GM21717 (cell line): ENCODE measurements around the gene MCHR1.
"Not testable (repeated sequence)": the region's sequence is repeated elsewhere in the genome, so short reads cannot be mapped to it uniquely, and the experiment has no call there.

ENCODE experiments used
- ATAC-seq: cut with Tn5 transposase; IDR thresholded peaks from one replicate; pipeline ENCODE4 v1.9.1; 2021; ENCODE audit warnings: mild to moderate bottlenecking, moderate library complexity; ENCODE audit not compliant: unreplicated experiment

MCHR1 gene

DNA sequence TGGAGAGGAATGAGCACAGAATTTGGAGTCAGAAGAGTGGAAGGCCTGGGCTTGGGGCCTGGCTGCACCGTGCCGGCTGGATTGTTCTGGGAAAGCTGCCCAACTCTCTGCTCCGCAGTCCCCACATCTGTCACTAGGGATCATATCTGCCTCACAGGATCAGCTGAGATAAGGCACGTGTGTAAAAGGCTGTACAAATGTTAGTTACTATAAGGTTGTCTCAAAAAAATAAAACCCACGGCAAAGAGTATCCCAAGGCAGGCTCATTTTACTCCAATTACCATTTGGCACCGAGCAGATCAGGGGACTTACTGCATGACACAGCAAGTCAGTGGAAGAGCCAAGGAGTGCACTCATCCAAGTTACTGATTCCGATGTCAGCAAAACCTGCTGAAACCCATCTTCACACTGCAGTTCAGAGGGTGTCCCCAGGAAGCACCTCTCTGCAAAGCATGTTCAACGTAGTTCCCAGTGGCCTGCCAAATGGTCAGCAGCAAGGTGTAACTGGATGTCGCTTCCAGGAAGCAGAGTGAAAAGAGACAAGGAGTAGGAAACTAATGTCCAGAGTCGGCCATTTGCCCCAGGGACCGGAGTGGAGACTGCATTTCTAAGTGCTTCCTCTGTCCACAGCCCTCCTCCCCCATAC lies 24.6 kb upstream of the MCHR1 start:
- no peak for ATAC-seq

DNA sequence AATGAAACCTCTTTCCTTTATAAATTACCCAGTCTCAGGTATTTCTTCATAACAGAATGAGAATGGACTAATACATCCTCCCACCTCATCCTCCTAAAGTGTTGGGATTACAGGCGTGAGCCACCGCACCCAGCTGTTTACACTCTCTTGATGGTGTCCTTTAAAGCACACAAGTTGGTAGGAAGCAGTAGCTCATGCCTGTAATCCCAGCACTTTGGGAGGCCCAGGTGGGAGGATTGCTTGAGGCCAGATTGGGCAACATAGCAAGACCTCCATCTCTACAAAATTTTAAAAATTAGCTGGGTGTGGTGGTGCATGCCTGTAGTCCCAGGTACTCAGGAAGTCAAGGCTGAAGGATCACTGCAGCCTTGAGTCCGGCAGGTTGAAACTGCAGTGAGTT lies 23.3 kb upstream of the MCHR1 start:
- not testable (repeated sequence) for ATAC-seq

DNA sequence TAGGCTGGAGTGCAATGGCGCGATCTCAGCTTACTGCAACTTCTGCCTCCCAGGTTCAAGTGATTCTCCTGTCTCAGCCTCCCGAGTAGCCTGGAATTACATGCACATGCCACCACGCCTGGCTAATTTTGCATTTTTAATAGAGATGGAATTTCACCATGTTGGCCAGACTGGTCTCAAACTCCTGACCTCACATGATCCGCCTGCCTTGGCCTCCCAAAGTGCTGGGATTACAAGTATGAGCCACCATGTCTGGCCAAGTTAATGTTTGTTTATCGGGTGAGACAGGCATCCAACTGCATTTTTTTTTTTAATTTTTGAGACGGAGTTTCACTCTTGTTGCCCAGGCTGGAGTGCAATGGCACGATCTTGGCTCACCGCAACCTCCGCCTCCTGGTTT lies 22.6 kb upstream of the MCHR1 start:
- ATAC-seq = not testable (repeated sequence)

DNA sequence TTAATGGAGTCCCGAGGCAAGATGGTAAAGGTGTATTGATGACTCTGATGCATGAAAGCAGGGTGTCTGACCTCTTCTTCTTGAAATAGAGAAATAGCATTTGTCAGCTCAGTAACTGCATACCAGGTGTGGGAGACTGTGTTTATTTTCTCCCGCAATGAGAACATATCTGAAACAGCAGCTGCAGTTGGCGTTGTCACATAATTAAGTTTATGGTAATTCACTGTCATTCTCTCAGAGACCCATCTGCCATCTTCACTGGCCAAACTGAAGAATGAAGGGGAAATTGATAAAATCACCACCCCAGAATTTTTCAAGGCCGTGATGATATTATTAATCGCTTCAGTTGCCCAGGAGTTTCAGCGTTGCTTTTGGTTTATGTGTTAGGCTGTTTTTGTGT lies 20.1 kb upstream of the MCHR1 start:
- ATAC-seq = no peak

DNA sequence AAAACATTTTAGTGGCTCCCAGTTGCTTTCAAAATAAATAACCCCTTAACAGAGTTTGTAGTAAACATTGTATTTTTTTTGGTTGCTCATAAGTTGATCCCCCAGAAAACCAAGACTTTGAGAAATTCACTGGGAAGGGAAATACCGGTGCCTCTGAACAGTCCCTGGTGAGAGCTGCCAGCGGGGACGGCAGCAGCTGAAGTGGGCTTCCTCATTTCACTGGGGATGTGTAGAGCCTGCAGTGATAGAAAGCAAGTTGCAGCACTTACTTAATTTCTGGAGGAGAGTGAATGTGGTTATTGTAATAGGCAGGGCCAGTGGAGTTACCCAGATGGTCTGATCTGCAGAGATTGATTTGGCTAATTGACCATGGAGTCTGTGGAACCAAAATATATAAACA lies 18.6 kb upstream of the MCHR1 start:
- no peak for ATAC-seq

DNA sequence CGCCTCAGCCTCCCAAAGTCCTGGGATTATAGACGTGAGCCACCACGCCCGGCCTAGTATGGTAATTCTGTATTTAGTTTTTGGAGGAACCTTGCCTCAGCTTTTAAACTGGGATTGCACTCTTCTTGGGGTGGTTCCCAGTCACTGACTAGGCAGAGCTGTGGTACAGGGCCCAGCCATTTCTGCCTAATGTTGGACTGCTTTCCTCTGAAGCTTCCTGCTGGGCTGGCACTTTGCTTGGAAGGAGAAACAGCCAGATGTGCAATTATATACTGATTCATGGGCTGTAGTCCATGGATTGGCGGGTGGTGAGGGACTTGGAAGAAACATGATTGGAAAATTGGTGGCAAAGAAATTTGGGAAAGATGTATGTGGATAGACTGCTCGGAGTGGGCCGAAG lies 17.6 kb upstream of the MCHR1 start:
- ATAC-seq = no peak

DNA sequence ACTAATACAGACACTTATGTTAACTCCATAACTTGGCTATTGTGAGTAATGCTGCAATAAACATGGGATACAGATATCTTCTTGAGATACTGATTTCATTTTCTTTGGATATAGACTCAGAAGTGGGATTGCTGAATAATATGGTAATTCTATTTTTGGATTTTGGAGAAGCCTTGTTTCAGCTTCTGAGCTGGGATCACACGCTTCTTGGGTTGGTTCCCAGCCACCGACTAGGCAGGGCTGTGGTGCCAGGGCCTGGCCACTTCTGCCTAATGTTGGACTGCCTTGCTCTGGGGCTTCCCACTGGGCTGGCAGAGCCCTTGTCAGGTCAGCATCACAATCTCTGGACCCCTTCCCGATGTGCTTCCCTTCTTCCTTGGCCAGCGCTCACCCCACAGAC lies 14.0 kb upstream of the MCHR1 start:
- ATAC-seq = no peak

DNA sequence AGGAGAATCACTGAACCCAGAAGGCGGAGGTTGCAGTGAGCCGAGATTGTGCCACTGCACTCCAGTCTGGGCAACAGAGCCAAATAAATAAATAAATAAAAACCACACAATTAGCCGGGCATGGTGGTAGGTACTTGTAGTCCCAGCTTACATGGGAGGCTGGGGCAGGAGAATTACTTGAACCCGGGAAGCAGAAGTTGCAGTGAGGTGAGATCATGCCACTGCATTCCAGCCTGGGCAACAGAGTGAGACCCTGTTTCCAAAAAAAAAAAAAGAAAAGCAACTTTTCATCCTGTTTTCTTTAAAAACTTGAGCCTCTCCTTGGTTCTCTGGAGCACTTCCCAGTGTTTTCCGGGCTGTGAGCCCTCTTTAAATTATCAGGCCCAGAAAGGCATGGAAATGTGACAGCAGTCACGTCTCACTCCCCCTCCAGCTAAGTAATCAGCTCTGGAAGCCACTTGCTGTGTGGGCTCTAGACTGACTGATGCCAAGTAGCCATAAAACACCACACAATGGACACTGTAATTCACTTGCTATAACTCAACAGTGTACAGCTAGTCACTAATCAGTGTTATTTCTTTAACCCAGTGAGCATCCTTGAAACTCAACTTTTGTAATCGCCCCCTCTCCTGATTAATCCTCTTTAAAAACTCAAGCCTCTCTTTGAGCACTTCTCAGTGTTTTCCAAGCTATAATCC lies 13.0 kb upstream of the MCHR1 start:
- no peak for ATAC-seq

DNA sequence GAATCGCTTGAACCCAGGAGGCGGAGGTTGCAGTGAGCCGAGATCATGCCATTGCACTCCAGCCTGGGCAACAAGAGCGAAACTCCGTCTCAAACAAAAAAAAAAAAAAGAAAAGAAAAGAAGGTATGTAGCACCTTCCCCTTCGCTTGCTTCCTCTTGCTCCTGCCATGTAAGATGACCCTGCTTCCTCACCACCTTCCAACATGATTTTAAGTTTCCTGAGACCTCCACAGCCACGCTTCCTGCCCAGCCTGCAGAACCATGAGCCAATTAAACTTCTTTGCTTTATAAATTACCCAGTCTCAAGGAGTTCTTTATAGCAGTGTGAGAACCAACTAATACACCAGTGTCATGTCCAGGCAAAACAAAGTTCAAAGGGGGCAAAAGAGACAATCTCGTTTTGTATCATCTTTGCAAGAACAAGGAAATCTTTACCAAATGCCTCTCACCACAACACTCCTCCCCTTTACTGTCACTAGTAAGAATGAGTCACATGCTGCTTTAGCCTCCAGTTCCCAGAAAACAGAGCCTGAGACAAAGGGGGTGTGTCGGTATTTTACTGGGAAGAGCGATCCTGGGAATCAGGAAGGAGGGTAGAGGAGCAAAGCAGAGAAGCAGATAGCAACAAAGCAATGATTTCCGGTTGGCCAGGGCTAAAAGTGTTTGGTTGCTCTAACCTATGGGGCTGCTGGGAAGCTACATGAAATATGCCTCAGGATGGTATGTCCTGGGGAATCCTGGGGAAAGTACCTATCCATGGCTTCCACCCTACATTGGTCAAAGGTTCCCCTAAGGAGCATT lies 10.5 kb upstream of the MCHR1 start:
- no peak for ATAC-seq

DNA sequence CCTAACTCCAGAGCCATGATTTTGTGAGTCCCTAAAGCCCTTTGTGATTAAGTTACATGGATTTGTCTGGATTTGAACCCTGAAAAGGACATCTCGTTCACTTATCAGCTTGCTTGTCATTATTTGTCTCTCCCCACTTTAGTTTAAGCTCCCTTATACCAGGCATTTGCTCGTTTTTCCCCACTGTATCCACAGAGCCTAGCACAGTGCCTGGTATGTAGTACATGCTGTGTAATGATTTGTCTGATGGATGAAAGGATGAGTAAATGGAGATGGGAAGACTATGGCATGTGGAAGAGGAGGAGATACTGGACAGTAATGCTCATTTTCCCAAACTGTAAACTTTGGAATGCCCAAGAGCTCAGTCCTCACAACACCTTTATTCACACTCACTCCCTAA lies 9.2 kb upstream of the MCHR1 start:
- ATAC-seq = no peak

DNA sequence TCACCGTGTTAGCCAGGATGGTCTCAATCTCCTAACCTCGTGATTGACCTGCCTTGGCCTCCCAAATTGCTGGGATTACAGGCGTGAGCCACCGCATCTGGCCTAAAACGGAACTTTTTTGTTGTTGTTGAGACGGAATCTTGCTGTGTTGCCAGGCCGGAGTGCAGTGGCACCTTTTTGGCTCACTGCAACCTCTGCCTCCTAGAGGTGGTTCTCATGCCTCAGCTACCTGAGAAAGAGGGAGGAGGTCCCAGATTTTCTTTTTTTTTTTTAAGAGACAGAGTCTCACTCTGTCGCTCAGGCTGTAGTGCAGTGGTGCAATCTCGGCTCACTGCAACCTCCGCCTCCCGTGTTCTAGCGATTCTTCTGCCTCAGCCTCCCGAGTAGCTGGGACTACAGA lies 7.9 kb upstream of the MCHR1 start:
- ATAC-seq = no peak

DNA sequence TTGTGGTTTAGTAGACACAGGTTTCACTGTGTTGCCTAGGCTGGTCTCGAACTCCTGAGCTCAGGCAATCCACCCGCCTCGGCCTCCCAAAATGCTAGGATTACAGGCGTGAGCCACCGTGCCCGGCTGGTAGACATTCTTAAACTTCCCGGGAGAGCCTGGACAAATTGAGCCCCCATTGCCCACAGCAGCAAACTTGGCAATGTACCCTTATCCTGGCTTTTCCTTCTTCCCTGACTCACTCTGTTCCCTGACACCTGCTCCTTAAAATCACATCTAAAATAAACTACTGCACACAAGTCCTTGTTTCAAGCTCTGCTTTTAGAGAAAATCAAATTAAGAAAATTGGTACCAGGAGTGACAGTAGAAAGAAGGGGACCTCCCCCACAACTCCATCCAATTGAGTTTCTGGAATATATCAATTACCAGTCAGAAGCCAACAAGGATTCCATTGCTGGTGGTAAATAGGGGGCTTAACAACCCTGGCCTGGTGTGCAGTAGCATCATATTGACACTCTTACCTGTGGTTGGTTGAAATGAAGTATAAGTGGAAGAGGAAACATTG lies 7.4 kb upstream of the MCHR1 start:
- no peak for ATAC-seq

DNA sequence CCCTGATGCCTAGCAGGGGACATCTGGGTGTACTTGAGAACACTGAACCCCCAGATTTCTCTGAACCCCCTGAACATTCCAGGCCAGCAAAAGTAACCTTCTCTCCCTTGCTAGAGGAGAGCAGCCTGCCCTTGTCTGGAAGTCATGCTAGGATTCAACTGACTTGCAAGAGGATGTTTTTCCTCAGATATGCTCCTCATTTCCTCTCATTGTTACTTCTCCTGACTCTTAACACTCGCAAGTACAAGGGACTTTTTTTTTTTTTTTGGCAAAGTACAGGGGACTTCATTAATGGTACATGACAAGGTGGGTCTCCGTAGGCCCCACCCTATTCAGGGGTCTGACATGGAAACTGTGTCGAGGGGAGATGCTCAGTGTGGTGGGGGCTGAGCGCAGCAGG lies 6.3 kb upstream of the MCHR1 start:
- ATAC-seq = no peak

DNA sequence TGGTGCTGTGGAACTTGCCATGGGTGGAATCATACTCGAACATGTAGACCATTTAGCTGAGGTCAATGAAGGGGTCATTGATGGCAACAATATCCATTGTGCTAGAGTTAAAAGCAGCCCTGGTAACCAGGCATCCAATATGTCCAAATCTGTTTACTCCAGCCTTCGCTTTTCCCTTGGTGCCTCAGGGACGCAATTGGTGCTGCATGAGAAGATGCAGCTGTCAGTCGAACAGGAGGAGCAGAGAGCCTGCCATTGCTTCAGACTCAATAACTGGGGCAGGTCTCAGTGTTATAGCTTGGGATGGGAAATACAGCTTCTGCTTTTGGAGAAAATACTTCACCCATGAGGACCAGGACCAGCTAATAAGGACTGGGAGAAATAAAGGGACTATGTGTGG lies 5.0 kb upstream of the MCHR1 start:
- no peak for ATAC-seq

DNA sequence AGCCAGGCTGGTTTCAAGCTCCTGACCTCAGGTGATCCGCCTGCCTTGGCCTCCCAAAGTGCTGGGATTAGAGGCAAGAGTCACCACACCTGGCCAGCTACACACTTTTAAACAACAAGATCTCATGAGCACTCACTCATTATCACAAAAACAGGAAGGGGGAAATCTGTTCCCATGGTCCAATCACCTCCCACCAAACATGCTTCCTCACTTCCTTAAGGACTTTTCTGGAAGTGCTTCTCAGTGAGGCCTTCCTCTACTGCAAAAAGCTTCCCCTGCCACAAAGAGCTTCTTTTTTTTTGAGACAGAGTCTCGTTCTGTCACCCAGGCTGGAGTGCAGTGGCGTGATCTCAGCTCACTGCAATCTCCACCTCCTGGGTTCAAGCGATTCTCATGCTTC lies 3.1 kb upstream of the MCHR1 start:
- not testable (repeated sequence) for ATAC-seq

DNA sequence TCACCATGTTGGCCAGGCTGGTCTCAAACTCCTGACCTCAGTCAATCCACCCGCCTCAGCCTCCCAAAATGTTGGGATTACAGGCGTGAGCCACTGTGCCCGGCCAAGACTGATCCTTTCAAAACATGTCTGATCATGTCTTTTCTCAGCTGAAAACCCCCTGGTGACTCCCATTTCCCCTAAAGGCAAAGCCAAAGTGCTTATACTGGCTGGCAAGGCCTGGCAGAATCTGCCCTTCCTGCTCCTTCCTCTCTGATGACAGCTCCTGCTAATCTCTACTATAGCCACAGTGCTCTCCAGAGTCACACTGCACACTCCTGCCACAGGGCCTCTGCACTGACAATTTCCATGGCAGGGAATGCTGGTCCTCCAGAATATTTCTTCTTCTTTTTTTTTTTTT lies 2.6 kb upstream of the MCHR1 start:
- no peak for ATAC-seq

DNA sequence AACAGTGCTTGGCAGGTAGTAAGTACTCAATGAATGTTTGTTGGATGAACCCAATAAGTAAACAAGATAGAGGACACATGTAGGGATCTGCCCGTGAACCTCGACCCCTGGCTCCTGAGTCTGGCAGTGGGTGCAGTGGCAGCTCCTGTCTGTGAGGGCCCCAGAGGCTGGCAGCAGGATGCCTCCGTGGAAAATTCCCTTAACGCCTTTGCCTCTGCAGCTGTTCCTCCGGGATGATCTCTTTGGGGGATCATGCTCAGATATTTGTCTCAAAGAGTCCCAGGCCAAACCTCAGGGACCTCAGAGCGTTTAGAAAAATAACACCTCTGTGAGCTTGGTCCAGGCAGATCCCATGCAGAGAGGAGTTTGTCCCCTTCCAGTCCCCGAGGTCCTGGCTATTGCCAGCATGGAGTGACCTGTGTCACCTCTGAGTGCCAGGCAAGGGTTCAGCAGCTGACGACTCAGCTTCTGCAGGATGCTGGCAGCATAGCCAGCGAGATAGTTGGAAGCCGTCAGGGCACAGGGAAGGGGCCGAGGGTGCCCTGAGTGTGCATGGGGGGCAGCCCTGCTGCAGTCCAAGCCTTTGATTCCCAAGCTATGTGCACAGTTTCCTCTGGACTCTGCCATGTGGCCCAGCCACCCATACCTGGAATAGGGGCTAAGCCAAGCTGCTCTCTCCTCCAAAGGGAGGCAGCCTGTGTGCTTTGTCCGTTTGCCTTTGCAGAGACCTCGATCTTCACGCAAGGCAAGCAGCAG lies 613 bp upstream of the MCHR1 start:
- ATAC-seq = no peak

DNA sequence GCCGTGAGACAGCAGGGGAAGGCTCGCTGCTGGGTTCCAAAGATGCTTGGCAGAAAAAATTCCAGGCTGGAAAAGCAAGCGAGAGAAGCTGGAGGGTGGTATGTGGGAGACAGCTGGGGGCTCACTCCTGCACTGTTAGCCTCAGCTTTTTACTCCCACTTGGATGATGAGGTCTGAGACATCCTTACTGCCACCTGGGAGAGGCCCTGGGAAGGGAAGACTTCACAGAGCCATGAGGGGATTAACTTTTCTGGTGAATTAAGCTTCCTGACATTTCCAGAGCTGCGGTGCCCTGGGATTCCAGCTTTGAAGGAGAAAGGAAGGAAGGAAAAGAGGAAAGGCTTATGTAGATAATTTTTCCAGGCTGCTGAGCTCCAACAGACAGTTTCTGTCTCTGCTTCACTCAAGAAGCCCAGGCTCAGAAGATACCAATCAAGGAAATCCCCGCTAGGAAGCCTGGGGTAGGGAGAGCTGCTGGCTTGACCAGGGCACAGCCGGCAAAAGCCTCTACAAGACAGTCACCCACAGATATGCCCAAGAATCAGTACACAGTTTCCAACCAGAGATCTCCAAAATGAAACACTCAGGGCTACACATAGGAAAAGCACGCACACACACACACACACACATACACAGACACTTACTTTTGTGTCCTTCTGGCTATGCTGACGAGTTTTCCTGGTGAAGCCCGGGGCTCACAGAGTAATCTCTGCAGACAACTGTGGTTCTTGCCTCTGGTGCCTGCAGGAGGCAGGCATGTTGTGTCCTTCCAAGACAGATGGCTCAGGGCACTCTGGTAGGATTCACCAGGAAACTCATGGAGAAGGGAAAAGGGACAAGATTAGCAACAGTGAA lies 907 bp downstream of the MCHR1 start:
- ATAC-seq = no peak

DNA sequence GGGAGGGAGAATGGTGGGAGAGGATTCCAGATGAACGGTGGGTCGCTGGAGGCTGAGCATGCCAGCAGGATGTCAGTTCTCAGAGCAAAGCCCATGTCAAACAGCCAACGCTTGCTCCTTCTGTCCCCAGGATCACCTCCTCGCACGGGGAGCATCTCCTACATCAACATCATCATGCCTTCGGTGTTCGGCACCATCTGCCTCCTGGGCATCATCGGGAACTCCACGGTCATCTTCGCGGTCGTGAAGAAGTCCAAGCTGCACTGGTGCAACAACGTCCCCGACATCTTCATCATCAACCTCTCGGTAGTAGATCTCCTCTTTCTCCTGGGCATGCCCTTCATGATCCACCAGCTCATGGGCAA lies 1.5 kb downstream of the MCHR1 start:
- no peak for ATAC-seq

DNA sequence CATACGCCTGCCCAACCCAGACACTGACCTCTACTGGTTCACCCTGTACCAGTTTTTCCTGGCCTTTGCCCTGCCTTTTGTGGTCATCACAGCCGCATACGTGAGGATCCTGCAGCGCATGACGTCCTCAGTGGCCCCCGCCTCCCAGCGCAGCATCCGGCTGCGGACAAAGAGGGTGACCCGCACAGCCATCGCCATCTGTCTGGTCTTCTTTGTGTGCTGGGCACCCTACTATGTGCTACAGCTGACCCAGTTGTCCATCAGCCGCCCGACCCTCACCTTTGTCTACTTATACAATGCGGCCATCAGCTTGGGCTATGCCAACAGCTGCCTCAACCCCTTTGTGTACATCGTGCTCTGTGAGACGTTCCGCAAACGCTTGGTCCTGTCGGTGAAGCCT lies 2.2 kb downstream of the MCHR1 start:
- ATAC-seq = no peak
